Small intestine (tissue), 7 donors: Measurements from ENCODE around the gene RNF126. TPM values are rescaled to one million over a fixed set of nuclear protein-coding genes. Genes with fewer than 3 reads are reported as not detected.
A peak's percentile ranks its signal among the peaks of the same experiment; 100 is the strongest.
"Not testable (repeated sequence)": the region's sequence is repeated elsewhere in the genome, so short reads cannot be mapped to it uniquely, and the experiment has no call there.

ENCODE experiments used
- DNase-seq, 2 donors: peaks; one replicate each; pipeline versions ENCODE4 v3.0.0 to v3.0.0-alpha.2; 2013
- FAIRE-seq: peaks from 2 replicates; lab custom pipeline; 2012; peaks lifted over from hg19 to GRCh38; lab: Jason Lieb, UNC
- H3K27ac ChIP-seq, 3 donors: one replicate each; pipeline ENCODE4 v1.5.1; 2013; ENCODE audit warnings: low read length in 2 of 3, mild to moderate bottlenecking in 2 of 3, control low read depth in 1 of 3, inconsistent platforms in 1 of 3, low read depth in 1 of 3, moderate library complexity in 1 of 3
- H3K27me3 ChIP-seq, 3 donors: one replicate each; pipeline ENCODE4 v1.6.1; 2013; ENCODE audit warnings: low read length in 3 of 3, inconsistent platforms in 1 of 3; ENCODE audit not compliant: control insufficient read depth in 3 of 3, insufficient read depth in 3 of 3
- H3K36me3 ChIP-seq, 3 donors: one replicate each; pipeline ENCODE4 v1.6.1; 2013; ENCODE audit warnings: low read length in 3 of 3, inconsistent platforms in 1 of 3, low read depth in 1 of 3, mild to moderate bottlenecking in 1 of 3, moderate library complexity in 1 of 3; ENCODE audit not compliant: control insufficient read depth in 3 of 3, insufficient read depth in 2 of 3
- H3K4me1 ChIP-seq, 3 donors: one replicate each; pipeline ENCODE4 v1.6.1; 2013; ENCODE audit warnings: low read length in 2 of 3, inconsistent platforms in 1 of 3, low read depth in 1 of 3, mild to moderate bottlenecking in 1 of 3, moderate library complexity in 1 of 3; ENCODE audit not compliant: control insufficient read depth in 3 of 3, insufficient read depth in 2 of 3
- H3K4me3 ChIP-seq, 3 donors: one replicate each; pipeline ENCODE4 v1.5.1; 2013; ENCODE audit warnings: low read length in 3 of 3, control low read depth in 1 of 3, inconsistent platforms in 1 of 3, low read depth in 1 of 3, mild to moderate bottlenecking in 1 of 3, moderate library complexity in 1 of 3
- H3K9me3 ChIP-seq, 2 donors: one replicate each; pipeline ENCODE4 v1.6.1; 2013; ENCODE audit warnings: low read depth in 1 of 2, low read length in 1 of 2; ENCODE audit not compliant: control insufficient read depth in 2 of 2, insufficient read depth in 1 of 2
- WGBS, 3 donors: extraction: QIAGEN DNeasy Blood & Tissue Kit; methylation state at CpG; one replicate each; pipeline ENCODE4 v1.1.7; 2013; 5-methylcytosine and 5-hydroxymethylcytosine counted together
- polyA plus RNA-seq, 4 donors: library from polyadenylated mRNA; stranded (reverse) in 3 of 4; unstranded in 1 of 4; fragments of 200-250 nt in 3 of 4; fragments of 120-200 nt in 1 of 4; gene quantifications; one replicate each; pipeline versions ENCODE4 v1.2.1 to v1.2.3, GENCODE V29; 2013
- donor health status: healthy with polysubstance abuse.
- donor health status: control.
- donor health status: control.
- donor health status: Bipolar disorder and iron deficiency.
- donor health status: healthy.

The RNF126 gene
- polyA plus RNA-seq, 4 donors = 39.2 to 60.2 (median 55.4) TPM

DNA sequence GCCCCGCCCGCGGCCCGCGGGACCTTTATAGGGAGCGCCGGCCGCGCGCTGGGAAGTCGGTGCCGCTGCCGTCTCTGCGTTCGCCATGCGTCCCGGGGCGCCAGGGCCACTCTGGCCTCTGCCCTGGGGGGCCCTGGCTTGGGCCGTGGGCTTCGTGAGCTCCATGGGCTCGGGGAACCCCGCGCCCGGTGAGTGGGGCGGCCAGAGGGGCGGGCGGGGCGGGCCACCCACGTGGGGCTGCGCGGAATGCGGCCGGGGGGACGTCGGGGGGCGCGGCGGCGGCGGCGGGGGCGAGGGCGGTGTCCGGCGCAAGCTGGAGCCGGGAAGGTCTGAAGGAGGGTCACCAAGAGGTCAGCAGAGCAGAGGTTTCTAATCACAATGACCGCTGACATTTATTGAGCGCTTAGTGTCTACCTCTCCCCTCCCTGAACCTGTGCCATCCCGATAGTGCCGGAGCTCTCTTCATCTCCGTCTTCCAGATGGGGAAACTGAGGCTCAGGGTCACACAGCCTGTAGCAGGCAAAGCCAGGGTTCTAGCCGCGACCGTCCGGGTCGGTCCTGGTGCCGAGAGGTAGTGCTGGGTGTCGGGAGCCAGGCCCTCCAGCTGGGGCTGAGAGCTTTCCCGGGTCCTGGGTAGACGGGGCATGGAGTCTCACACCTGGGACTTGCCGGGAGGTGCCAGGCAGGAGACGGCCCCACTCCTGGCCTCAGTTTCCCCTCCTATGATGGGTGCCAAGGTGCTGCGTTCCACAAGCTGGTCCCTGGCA, 13.5 kb upstream of the RNF126 start, which contains the start of gene FSTL3:
TSS of gene FSTL3 (plus strand) at position 54 of the 767 bp plus-strand sequence. CDS start at position 86, 32 bp downstream.
- Histone ChIP-seq H3K9me3 (no peaks in the 10 kb centered on the region), H3K27me3 (peaks cover 0 to 9% (median 5%) of the 10 kb centered on the region in 3 donors), H3K4me1 (peaks cover 0 to 42% (median 5%) of the 10 kb centered on the region in 3 donors), H3K27ac (peak within 1 kb of the TSS in 2 of 3 donors; percentile 62 to 85), H3K36me3 (peaks cover 0 to 13% (median 0%) of the 10 kb centered on the region in 3 donors), H3K4me3 (peak within 1 kb of the TSS; percentile 17 to 53 (median 45))
- WGBS, 3 donors = 6 to 8% (median 6%) methylated on average over 36 to 63 of the region's 63 CpGs
- DNase-seq (peak in 1 of 2 donors; percentile 73), FAIRE-seq (no peak)

DNA sequence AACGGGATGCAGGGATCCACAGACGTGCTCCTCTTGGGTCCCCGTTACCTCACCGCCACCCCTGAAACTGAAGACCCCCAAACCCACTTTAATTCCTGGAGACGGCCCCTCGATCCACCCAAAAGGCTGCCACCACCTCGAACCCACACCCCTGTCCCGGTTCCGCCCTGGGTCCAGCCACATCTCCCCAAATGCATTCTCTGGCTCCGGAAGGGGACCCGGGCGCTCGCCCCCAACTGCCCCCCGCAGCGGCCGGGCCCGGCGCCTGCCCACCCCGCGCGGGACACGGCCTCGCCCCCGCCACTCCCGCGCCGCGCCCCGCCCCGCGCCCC, 13.0 kb upstream of the RNF126 start:
- no peak for DNase-seq
- Histone ChIP-seq H3K27me3 (peaks cover 0 to 9% (median 5%) of the 10 kb centered on the region in 3 donors), H3K9me3 (no peaks in the 10 kb centered on the region), H3K27ac (peak overlapping the region in 2 of 3 donors; percentile 21 to 62), H3K36me3 (peaks cover 0 to 9% (median 0%) of the 10 kb centered on the region in 3 donors), H3K4me1 (peaks cover 0 to 39% (median 4%) of the 10 kb centered on the region in 3 donors), H3K4me3 (peak overlapping the region; percentile 17 to 27 (median 20))
- 7 to 12% (median 8%) methylated on average over 12 to 31 of the region's 31 CpGs for WGBS, 3 donors
- FAIRE-seq = no peak

DNA sequence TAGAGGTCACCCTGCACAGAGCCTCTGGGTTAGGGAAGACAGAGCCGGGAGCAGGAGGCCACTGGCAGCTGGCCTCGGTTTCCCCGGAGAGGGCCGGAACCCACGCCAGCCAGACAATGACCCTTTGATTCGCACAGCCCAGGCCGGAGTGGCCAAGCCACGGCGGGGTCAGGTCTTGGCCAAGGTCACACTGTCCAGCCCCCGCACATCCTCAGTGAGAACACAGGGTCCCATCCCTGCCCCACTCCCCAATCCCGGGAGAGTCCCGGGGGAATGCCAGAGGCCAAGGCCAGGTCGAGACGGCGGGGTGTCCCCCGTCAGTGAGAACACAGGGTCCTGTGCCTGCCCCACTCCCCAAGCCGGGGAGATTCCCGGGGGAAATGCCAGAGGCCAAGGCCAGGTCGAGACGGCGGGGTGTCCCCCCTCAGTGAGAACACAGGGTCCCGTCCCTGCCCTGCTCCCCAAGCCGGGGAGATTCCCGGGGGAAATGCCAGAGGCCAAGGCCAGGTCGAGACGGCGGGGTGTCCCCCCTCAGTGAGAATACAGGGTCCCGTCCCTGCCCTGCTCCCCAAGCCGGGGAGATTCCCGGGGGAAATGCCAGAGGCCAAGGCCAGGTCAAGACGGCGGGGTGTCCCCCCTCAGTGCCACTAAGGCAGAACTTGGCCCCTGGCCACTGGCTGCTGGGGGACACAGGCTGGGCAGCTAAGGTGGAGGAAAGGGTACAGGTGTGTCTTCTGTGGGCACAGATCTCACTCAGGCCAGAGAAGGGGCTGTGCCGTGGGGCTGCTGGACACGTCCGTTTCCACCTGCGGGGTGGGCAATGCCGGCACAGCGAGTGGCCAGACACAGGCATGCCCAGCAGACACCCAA, 11.5 kb upstream of the RNF126 start:
- peaks cover 0 to 37% (median 3%) of the 10 kb centered on the region in 3 donors for H3K4me1 ChIP-seq
- 52 to 69% (median 59%) methylated on average over 35 to 38 of the region's 38 CpGs for WGBS, 3 donors
- no peaks in the 10 kb centered on the region for H3K9me3 ChIP-seq
- FAIRE-seq (no peak), DNase-seq (no peak)
- peaks cover 0 to 9% (median 5%) of the 10 kb centered on the region in 3 donors for H3K27me3 ChIP-seq
- no peak overlapping the region for H3K4me3 ChIP-seq
- no peak overlapping the region for H3K27ac ChIP-seq
- H3K36me3 ChIP-seq = peaks cover 0 to 9% (median 0%) of the 10 kb centered on the region in 3 donors

DNA sequence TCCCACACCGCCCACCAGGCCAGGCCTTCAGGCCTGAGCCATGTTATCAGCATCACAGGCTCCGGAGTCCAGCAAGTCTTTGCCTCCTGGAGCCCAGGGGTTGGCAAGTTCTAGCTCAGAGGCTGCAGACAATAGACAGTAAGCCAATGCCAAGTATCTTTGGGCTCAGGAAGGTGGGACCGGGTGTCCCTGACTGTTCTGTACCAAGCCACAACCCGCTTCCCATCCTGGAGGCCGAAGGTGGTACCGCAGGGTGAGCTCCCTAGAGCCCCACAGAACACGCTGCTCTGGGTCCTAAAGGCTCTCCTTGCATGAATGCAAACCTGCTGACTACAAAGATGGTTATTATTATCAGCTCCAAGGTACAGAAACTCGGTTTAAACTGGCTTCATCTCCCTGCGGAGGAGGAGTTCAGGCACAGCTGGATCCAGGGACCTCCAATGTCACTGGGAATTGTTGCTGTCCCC, 7.6 kb upstream of the RNF126 start:
- Histone ChIP-seq H3K4me3 (no peak overlapping the region), H3K9me3 (peaks cover 0 to 23% of the 10 kb centered on the region in 2 donors), H3K4me1 (peaks cover 0 to 10% (median 0%) of the 10 kb centered on the region in 3 donors), H3K36me3 (no peaks in the 10 kb centered on the region), H3K27me3 (peaks cover 0 to 3% (median 0%) of the 10 kb centered on the region in 3 donors), H3K27ac (no peak overlapping the region)
- 67 to 76% (median 70%) methylated on average over 9 of the region's 9 CpGs for WGBS, 3 donors
- no peak for FAIRE-seq
- no peak for DNase-seq

DNA sequence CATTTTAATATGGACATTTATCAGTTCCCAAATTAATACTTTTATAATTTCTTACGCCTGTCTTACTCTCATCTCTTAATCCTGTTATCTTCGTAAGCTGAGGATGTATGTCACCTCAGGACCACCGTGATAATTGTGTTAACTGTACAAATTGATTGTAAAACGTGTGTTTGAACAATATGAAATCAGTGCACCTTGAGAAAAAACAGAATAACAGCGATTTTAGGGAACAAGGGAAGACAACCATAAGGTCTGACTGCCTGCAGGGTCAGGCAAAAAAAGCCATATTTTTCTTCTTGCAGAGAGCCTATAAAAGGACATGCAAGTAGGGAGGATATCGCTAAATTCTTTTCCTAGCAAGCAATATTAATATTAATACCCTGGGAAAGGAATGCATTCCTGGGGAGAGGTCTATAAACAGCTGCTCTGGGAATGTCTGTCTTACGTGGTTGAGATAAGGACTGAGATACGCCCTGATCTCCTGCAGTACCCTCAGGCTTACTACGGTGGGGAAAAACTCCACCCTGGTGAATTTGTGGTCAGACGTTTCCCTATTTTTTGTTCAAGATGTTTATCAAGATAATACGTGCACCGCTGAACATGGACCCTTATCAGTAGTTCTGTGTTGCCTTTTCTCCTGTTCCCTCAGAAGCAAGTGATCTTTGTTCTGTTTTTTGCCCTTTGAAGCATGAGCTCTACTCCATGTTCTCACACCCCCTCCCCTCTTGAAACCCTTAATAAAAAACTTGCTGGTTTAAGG, 5.8 kb upstream of the RNF126 start:
- H3K27me3 ChIP-seq, H3K4me3 ChIP-seq, H3K27ac ChIP-seq, DNase-seq, H3K36me3 ChIP-seq, FAIRE-seq: not testable (repeated sequence)
- Histone ChIP-seq H3K9me3 (peaks cover 0 to 23% of the 10 kb centered on the region in 2 donors), H3K4me1 (peaks cover 0 to 12% (median 0%) of the 10 kb centered on the region in 3 donors)
- WGBS, 3 donors = 40 to 52% (median 42%) methylated on average over 12 of the region's 12 CpGs

DNA sequence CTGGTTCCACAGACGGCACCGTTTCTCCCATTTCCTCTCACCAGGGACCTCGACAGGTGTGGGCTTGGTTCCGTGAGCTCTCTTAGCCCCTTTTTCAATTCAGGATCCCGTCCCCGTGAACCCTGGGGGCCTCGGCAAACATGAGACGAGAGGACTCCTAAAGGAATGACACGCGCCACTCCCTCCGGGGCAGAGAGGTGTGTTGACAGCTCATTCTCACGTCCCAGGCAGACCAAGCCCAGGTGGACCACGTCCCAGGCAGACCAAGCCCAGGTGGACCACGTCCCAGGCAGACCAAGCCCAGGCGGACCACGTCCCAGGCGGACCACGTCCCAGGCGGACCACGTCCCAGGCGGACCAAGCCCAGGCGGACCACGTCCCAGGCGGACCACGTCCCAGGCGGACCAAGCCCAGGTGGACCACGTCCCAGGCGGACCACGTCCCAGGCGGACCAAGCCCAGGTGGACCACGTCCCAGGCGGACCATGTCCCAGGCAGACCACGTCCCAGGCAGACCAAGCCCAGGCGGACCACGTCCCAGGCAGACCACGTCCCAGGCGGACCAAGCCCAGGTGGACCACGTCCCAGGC, 4.1 kb upstream of the RNF126 start:
- WGBS, 3 donors = 79 to 91% (median 87%) methylated on average over 23 to 38 of the region's 38 CpGs
- not testable (repeated sequence) for H3K4me3 ChIP-seq, FAIRE-seq, DNase-seq, H3K27ac ChIP-seq, H3K36me3 ChIP-seq, H3K27me3 ChIP-seq
- Histone ChIP-seq H3K4me1 (peaks cover 0 to 18% (median 0%) of the 10 kb centered on the region in 3 donors), H3K9me3 (peaks cover 0 to 23% of the 10 kb centered on the region in 2 donors)

DNA sequence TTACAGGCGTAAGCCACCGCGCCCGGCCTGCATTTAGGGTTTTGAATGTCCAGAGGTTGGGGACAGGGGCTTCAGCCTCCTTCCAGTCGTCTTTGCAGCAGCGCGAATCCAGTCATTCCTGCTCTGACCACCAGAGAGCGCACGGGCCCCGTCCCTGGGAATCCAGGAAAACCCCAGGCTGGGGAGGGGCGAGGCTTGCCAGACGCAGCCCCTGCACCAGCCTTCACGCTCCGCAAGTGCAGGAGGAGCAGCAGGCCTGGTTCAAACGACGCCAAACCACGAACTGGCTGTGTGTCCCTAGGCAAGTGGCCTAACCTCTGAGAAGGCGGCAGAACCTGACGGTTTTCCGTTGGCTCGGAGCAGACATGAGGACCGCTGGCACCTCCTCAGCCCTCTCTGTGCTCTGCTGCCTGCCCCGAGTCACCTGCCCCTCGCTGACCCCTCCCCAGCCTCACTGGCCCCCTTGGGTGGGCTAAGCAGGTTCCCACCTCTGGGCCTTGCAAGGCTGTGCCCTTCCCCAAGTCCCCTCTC, 2.0 kb upstream of the RNF126 start:
- Histone ChIP-seq H3K4me1 (peaks cover under 1 to 37% (median 3%) of the 10 kb centered on the region in 3 donors), H3K36me3 (peaks cover 0 to 8% (median 0%) of the 10 kb centered on the region in 3 donors), H3K9me3 (peaks cover 0 to 23% of the 10 kb centered on the region in 2 donors), H3K27ac (no peak overlapping the region), H3K4me3 (no peak overlapping the region), H3K27me3 (no peaks in the 10 kb centered on the region)
- FAIRE-seq (no peak), DNase-seq (peak; percentile 74 to 87)
- WGBS, 3 donors = 5 to 12% (median 7%) methylated on average over 24 of the region's 24 CpGs
